Activated T-helper 1 cell treated with Interleukin-2 at 50 U/mL for 16 hours (primary cell): ENCODE measurements around the gene SNX33.
"Not testable (repeated sequence)": the region's sequence is repeated elsewhere in the genome, so short reads cannot be mapped to it uniquely, and the experiment has no call there.

Experiments
- DNase-seq: peaks from one replicate; pipeline ENCODE4 v3.0.0-alpha.2; 2020; ENCODE audit warnings: low read depth

The SNX33 gene

GRCh38 chr15:75699961-75700874, 52.5 kb downstream of the SNX33 start:
- DNase-seq = not testable (repeated sequence)

GRCh38 chr15:75701071-75702003, 53.6 kb downstream of the SNX33 start:
- not testable (repeated sequence) for DNase-seq

DNA sequence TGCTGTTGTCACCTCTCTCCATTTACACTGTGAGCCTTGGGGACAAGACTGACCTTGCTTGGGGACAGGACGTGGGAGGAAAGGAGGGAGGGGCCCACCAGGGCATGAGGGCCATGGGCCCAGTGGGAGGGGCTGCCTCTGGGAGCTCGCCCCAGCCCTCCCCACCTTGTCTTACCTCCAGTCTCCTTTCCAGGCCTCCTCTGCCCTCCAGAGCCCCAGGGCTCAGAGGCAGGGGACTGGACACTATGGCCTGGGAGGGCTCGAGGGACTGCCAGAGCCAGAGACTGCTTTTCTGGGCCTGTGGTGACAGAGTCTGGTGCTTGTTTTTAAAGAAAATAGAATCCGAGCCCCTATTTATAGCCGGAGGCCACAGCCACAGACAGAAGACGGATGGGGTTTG, 54.7 kb downstream of the SNX33 start:
- DNase-seq = no peak

DNA sequence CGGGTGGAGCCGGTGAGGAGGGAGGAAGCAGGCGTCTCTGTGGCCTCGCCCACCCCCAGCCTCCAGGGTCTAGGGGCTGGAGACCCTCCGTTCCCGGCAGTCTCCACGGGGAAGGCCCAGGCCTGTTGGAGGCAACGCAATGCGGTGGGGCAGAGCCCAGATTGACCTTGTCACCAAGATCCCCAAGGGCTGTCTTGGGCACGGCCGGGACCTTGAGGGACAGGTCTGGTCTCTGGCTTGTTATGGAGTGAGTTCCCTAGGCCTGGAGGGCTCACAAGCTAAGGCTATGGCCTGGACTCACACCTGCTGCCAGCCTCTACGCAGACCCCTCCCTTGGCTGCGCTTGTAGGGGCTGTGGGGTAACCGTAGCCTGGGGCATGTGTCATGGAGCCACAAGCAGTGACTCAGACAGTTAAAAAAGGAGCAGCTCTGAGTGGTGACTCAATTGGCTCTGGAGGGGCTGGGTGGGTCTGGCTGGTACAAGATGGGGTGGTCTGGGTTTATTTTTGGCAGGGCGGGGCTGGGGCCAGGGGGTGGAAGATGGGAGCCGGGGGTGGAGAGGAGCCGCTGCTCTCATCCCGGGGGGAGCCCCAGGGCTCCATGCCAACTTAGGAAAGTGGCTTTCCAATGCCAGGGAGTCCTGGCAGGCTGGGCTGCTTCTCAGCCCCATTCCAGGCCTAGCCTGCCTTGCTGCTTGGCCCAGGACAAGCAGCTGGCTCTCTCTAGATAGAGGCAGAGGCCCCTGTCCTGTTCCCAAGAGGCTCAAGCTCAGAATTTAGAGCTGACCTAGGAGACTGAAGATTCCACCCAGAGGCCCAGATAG, 55.9 kb downstream of the SNX33 start:
- not testable (repeated sequence) for DNase-seq

DNA sequence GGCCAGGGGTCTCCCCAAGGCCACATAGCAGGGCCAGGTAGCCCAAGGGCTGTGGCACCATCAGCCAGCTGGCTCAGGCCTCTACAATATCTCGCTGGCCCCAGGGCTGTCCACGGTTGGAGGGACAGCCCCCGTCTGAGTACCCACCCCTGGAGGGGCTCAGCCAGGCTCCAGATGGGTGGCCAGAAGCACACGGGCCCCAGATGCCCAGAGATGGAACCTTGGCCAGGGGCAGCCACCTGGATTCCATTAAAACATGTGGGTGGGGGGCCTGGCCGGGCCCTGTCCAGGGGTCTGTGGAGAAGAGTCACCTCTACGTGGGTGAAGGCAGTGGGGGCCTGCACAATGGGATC, 56.5 kb downstream of the SNX33 start:
- DNase-seq = no peak

DNA sequence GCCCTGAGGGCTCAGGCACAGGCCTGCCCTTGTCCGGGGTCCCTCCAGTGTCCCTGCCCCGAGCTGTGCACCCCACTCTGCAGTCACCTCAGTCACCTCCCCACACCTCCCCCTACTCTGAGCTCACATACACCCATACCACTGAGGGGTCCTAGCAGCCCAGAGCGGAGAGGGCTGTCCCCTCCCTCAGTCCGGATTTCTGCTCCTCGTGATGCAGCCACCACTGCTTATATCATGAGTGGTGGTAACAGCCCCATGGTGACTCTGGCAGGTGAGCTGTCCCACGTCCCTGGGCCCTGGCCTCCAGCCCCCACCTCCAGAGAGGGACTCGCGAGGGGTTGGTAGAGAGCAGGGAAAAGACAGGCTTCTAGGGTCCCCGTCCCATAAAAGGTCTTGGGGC, 56.9 kb downstream of the SNX33 start:
- DNase-seq = no peak

DNA sequence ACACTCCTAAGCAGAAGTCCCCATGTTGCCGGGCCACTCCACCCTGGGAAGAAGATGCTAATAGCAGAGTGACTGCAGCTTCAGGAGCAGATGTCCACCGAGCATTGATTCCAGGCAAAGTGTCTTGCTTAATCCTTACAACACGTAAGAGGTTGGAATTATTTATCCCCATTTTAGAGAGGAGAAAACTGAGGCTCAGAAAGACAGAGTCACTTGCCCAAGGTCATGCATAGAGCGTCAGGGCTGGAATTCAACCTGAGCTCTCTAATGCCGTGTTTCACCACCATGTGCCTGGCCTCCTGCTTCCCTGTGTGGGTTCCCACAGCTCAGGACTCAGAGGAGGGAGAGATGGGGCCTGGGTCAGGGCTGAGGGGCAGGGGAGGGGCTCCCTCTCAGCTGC, 57.7 kb downstream of the SNX33 start:
- not testable (repeated sequence) for DNase-seq

DNA sequence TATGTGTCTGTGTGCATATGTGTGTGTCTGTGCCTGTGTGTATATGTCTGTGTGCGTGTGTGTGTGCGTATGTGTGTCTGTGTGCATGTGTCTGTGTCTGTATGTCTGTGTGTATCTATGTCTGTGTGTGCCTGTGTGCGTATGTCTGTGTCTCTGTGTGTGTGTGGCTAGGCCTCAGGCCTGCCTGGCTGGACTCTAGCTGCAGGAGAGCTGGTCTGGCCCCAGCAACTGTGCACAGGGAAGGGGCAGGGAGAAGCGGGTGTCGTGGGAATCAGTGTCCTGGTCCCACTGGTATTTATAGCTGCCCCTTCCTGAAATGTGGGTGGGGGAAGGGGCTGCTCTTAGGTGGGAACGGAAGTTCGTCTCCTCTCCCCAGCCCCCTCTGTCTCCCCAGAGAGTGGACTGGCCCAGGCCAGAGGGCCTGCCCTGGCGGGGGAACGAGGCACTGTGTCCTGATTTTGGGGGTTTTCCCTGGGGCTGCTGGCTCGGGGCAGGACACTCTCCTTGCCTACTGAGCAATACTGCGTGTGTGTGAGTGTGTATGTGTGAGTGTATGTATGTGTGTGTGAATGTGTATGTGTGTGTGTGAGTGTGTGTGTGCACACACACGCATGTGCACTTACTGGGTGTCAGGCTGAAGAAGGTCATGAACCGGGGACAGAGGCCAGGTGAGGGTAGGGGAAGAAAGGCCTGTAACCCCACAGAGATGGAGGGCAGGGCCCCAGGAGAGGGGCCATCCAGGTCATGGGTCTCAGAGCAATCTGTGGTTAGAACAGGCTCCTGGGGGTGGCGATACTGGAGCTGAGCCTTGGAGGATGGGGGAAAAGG, 58.4 kb downstream of the SNX33 start:
- no peak for DNase-seq

GRCh38 chr15:75706682-75706954, 58.9 kb downstream of the SNX33 start:
- DNase-seq = no peak

GRCh38 chr15:75709458-75709857, 61.7 kb downstream of the SNX33 start:
- DNase-seq = not testable (repeated sequence)

- not testable (repeated sequence) for DNase-seq
Observed at GRCh38 chr15:75710874-75711273, 63.2 kb downstream of the SNX33 start.

DNA sequence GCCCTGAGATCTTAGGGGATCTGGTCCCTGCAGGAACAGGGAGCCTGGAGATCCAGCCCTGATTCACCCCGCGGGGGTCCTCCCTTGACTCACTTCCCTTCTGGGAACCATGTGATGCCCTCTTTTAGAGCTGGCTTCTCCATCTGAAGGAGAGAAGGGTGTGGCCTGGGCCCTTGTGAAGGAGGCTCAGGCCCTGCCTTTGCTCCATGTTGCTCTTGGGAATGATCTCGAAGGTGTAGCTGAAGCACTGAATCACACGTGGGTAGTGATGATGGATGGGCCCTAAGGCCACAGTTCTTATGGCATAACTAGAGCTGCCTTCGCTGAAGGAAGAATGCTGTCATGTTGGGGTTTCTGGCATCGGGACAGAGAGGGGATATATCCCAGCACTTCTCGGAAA, 63.8 kb downstream of the SNX33 start:
- not testable (repeated sequence) for DNase-seq
